GM12873 (cell line): ENCODE measurements around the gene PATZ1.

Experiments
- TF ChIP-seq, protein P1 (sequence below): IDR thresholded peaks from 2 replicates; pipeline ENCODE4 v1.5.1; 2012; ENCODE audit warnings: low read depth, mild to moderate bottlenecking, moderate library complexity, low read length, control low read depth; ENCODE audit not compliant: insufficient read depth; ENCODE audit errors: missing control alignments

The PATZ1 gene

DNA sequence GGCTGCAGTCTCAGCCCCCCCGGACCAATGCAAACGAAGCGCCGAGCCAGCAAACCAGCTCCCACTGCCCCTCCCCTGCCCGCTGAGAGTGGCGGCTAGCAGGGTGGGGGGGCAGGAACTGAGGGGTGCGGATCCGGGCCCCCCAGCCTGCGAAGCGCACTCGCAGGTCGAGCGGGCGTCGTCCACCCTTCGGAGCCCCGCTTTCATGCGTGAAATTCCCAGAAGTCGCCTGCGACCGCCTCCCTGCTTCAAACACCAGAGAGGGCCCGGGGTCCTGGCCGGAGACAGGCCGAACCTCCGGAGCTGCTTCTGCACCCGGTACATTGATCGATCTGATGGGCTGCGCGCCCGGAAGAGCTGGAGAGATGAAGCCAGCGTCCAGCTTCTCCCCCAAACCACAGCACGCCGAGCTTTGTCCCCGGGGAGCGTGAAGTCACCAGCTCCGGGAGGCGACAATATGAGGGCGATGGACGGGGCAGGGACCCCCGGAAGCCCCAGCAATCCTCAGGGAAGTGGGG is 646 bp upstream of the PATZ1 start:
- TF ChIP-seq, protein P1, sequence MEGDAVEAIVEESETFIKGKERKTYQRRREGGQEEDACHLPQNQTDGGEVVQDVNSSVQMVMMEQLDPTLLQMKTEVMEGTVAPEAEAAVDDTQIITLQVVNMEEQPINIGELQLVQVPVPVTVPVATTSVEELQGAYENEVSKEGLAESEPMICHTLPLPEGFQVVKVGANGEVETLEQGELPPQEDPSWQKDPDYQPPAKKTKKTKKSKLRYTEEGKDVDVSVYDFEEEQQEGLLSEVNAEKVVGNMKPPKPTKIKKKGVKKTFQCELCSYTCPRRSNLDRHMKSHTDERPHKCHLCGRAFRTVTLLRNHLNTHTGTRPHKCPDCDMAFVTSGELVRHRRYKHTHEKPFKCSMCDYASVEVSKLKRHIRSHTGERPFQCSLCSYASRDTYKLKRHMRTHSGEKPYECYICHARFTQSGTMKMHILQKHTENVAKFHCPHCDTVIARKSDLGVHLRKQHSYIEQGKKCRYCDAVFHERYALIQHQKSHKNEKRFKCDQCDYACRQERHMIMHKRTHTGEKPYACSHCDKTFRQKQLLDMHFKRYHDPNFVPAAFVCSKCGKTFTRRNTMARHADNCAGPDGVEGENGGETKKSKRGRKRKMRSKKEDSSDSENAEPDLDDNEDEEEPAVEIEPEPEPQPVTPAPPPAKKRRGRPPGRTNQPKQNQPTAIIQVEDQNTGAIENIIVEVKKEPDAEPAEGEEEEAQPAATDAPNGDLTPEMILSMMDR = no peak

GRCh38 chr22:31345331-31346254 is 553 bp downstream of the PATZ1 start:
- TF ChIP-seq, protein P1 = peak; percentile 82

GRCh38 chr22:31344578-31345330 is 1.4 kb downstream of the PATZ1 start:
- TF ChIP-seq, protein P1 = no peak

DNA sequence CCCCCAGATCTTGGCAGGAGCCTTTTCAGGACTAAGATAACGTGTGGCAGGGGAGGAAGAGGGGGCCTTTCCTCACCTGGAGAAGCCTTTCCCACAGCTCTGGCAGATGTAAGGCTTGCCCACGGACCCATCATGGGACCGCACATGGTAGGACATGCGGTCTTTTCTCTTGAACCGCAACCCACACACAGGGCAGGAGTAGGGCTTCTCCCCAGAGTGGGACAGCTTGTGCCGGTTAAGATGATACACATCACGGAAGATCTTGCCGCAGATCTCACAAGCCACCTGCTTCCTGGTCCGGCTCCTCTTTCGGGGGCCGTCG is 1.9 kb downstream of the PATZ1 start:
- TF ChIP-seq, protein P1 = no peak

DNA sequence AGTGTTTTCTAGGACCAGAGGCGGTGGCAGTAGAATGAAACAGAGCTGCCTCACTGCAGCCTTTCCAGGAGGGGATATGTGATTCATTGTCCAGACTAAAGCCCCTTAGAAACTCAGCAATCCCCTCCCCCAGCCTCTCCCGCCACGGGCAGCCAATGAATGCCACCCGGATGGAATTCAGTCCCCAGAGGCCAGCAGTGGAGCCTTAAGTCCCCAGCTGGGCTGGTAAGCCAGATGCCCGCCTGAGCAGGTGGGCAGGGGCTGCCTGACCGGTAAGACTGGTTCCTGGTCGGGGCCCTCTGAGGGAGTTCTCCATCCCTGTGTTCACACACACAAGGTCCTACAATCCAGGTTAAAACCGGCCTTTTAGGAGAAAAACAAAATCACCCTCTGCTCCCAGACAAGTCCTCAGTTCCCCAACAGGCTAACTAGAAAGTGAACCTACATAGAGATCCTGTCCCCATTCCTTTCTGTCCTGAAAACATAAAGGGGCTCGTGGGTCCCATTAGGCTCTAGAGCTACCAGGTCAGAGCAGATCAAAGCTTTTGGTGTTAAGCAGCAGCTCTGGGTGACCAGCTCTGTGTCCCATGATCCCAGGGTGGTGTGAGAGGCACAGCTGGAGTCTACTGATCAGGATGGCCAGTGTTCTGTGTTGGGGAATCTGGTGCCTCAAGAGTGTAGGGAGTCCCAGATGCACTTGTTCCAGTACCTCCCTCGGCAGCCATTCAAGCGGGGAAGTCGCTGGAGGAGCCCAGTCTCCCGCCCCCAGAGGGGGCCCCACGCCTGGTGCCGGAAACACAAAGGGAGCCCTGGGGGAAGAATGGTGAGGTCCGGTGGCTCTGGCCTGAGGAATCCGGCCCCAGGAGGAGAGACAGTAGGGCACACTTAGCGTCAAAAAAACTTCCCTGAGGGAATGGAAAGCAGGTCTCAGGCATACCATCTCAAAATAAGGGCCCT is 2.6 kb downstream of the PATZ1 start:
- TF ChIP-seq, protein P1 = no peak

- TF ChIP-seq, protein P1 = no peak
Measured at GRCh38 chr22:31342389-31343140, 3.6 kb downstream of the PATZ1 start.
